ENCODE data around the gene ADARB1.
A peak's percentile ranks its signal among the peaks of the same experiment; 100 is the strongest.

ADARB1 gene

GRCh38 chr21:45253633-45254459 is 179.5 kb downstream of the ADARB1 start:
- no peak for DNase-seq (ENCODE audit: low read depth)

GRCh38 chr21:45254460-45254930 is 180.1 kb downstream of the ADARB1 start:
- DNase-seq (ENCODE audit: low read depth), result no peak

- no peak for DNase-seq (ENCODE audit: low read depth)
Observed at GRCh38 chr21:45255381-45256020, 181.1 kb downstream of the ADARB1 start.

- DNase-seq (ENCODE audit: low read depth), result no peak
Observed at GRCh38 chr21:45256021-45256911, 181.9 kb downstream of the ADARB1 start.

- no peak for DNase-seq (ENCODE audit: low read depth)
Observed at GRCh38 chr21:45256912-45257672, 182.7 kb downstream of the ADARB1 start.

GRCh38 chr21:45257673-45258341 is 183.4 kb downstream of the ADARB1 start:
- no peak for DNase-seq (ENCODE audit: low read depth)

GRCh38 chr21:45258466-45258865 is 184.1 kb downstream of the ADARB1 start:
- DNase-seq (ENCODE audit: low read depth), result no peak

GRCh38 chr21:45259206-45259840 is 184.9 kb downstream of the ADARB1 start:
- DNase-seq (ENCODE audit: low read depth), result no peak

GRCh38 chr21:45260191-45260825 is 185.9 kb downstream of the ADARB1 start:
- DNase-seq (ENCODE audit: low read depth), result no peak

GRCh38 chr21:45261093-45261492 is 186.7 kb downstream of the ADARB1 start:
- DNase-seq (ENCODE audit: low read depth), result no peak

- DNase-seq (ENCODE audit: low read depth), result no peak
Observed at GRCh38 chr21:45262041-45262581, 187.7 kb downstream of the ADARB1 start.

- no peak for DNase-seq (ENCODE audit: low read depth)
Observed at GRCh38 chr21:45262616-45263015, 188.2 kb downstream of the ADARB1 start.

- no peak for DNase-seq (ENCODE audit: low read depth)
Observed at GRCh38 chr21:45263534-45263933, 189.2 kb downstream of the ADARB1 start.

GRCh38 chr21:45264146-45264911 is 189.9 kb downstream of the ADARB1 start:
- no peak for DNase-seq (ENCODE audit: low read depth)

- DNase-seq (ENCODE audit: low read depth), result no peak
Observed at GRCh38 chr21:45264912-45265515, 190.6 kb downstream of the ADARB1 start.

GRCh38 chr21:45265721-45266517 is 191.5 kb downstream of the ADARB1 start:
- no peak for DNase-seq (ENCODE audit: low read depth)

- DNase-seq (ENCODE audit: low read depth), result peak; percentile 32
Observed at GRCh38 chr21:45266518-45267389, 192.4 kb downstream of the ADARB1 start.

Data from stimulated activated CD8-positive, alpha-beta memory T cell treated with anti-CD3 and anti-CD28 coated beads, Interleukin-4, amount 100 ng/mL, for 24 hours (primary cell).